ENCODE measurements around the gene LBHD2. TPM values are rescaled to one million over a fixed set of nuclear protein-coding genes. Genes with fewer than 3 reads are reported as not detected.
A peak's percentile ranks its signal among the peaks of the same experiment; 100 is the strongest.

The LBHD2 gene
- total and polyA plus RNA-seq, 7 donors = 0.17 TPM; not detected in 6

DNA sequence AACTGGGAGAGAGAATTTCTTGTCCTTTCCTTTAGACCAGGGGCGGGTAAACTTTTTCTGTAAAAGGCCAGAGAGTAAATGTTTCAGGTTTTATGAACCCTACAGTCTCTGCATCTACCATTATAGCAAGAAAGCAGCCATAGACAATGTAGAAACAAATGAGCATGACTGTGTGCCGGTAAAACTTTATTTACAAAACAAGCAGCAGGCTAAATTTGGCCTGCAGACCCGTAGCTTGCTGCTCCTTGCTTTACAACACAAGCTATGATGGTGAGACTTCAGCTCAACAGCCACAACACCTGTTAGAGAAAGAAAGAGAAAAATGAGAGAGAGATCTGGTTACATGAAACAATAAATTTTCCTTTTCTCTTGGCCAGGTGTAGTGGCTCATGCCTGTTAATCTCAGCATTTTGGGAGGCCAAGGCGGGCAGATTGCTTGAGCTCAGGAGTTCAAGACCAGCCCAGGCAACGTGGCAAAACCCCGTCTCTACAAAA, 22.5 kb upstream of the LBHD2 start:
- no peak overlapping the region for H3K4me3 ChIP-seq
- 75 to 84% methylated on average over 6 of the region's 6 CpGs for WGBS, 2 donors
- peaks cover 0 to 22% (median 16%) of the 10 kb centered on the region in 4 donors for H3K4me1 ChIP-seq
- no peaks in the 10 kb centered on the region for H3K36me3 ChIP-seq
- no peak for TF ChIP-seq POLR2A (IDR thresholded peaks at IDR 0.05)
- TF ChIP-seq, protein P1, sequence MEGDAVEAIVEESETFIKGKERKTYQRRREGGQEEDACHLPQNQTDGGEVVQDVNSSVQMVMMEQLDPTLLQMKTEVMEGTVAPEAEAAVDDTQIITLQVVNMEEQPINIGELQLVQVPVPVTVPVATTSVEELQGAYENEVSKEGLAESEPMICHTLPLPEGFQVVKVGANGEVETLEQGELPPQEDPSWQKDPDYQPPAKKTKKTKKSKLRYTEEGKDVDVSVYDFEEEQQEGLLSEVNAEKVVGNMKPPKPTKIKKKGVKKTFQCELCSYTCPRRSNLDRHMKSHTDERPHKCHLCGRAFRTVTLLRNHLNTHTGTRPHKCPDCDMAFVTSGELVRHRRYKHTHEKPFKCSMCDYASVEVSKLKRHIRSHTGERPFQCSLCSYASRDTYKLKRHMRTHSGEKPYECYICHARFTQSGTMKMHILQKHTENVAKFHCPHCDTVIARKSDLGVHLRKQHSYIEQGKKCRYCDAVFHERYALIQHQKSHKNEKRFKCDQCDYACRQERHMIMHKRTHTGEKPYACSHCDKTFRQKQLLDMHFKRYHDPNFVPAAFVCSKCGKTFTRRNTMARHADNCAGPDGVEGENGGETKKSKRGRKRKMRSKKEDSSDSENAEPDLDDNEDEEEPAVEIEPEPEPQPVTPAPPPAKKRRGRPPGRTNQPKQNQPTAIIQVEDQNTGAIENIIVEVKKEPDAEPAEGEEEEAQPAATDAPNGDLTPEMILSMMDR (IDR thresholded peaks at IDR 0.05) = no peak
- TF ChIP-seq POLR2AphosphoS5 (IDR thresholded peaks at IDR 0.05) = no peak
- no peak for TF ChIP-seq EP300 (IDR thresholded peaks at IDR 0.05)
- no peaks in the 10 kb centered on the region for H3K27me3 ChIP-seq
- intact Hi-C loops (cut with DNase I) = no loop called here
- no peaks in the 10 kb centered on the region for H3K9me3 ChIP-seq
- peak; percentile 33 for DNase-seq
- no peak overlapping the region for H3K27ac ChIP-seq

DNA sequence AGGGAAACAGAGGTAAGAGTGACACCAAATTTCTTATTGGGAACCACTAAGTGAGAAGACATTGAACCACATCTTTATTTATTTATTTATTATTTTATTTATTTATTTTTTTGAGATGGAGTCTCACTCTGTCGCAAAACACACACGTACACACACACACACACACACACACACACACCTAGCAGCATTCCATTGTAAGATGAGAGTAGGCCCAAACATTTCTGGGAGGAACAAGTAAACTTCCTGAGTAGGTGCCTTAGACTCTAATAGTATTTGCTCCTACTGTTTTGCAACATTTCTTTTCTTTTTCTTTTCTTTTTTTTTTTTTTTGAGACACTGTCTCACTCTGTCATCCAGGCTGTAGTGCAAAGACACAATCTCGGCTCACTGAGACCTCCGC, 19.6 kb upstream of the LBHD2 start:
- intact Hi-C loops (cut with DNase I) = no loop called here
- no peak overlapping the region for H3K4me3 ChIP-seq
- H3K4me1 ChIP-seq = peaks cover 0 to 7% (median 0%) of the 10 kb centered on the region in 4 donors
- 95 to 97% methylated on average over 4 of the region's 4 CpGs for WGBS, 2 donors
- H3K27ac ChIP-seq = no peak overlapping the region
- TF ChIP-seq EP300 (IDR thresholded peaks at IDR 0.05) (no peak), POLR2AphosphoS5 (IDR thresholded peaks at IDR 0.05) (no peak), POLR2A (IDR thresholded peaks at IDR 0.05) (no peak)
- TF ChIP-seq, protein P1 (IDR thresholded peaks at IDR 0.05) = no peak
- DNase-seq = no peak
- H3K9me3 ChIP-seq = no peaks in the 10 kb centered on the region
- no peaks in the 10 kb centered on the region for H3K36me3 ChIP-seq
- H3K27me3 ChIP-seq = no peaks in the 10 kb centered on the region

DNA sequence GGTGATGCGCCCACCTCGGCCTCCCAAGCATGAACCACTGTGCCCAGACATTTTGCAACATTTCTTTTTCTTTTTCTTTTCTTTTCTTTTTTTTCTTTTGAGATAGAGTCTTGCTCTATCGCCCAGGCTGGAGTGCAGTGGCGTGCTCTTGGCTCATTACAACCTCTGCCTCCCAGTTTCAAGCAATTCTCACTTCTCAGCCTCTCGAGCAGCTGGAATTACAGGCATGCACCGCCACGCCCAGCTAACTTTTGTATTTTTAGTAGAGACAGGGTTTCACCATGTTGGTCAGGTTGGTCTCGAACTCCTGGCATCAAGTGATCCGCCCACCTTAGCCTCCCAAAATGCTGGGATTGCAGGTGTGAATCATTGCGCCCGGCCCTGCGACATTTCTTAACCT, 19.0 kb upstream of the LBHD2 start:
- Histone ChIP-seq H3K27ac (no peak overlapping the region), H3K27me3 (no peaks in the 10 kb centered on the region), H3K4me3 (no peak overlapping the region), H3K9me3 (no peaks in the 10 kb centered on the region), H3K36me3 (no peaks in the 10 kb centered on the region), H3K4me1 (peaks cover 0 to 1% (median 0%) of the 10 kb centered on the region in 4 donors)
- no peak for TF ChIP-seq EP300 (IDR thresholded peaks at IDR 0.05)
- no peak for TF ChIP-seq POLR2AphosphoS5 (IDR thresholded peaks at IDR 0.05)
- WGBS, 2 donors = 88 to 91% methylated on average over 12 of the region's 12 CpGs
- intact Hi-C loops (cut with DNase I) = no loop called here
- DNase-seq = peak; percentile 20

DNA sequence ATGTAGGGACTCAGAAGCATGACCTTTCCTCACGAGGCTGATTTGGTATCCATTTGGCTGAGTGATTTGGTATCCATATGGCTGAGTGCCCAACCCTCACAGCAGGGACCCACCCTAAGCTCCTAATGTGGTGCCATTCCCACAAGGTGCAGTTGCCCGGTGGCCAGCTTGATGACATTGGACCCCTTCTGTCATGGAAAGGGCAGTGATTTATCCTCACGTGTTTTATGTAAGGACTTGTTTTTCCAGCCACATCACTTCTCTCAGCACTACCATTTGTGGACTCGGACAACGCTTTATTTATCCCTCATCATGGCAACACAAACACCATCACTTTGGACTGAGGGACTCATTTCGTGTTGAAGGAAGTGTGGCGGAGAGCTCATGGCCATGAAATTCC, 18.1 kb upstream of the LBHD2 start:
- no peaks in the 10 kb centered on the region for H3K9me3 ChIP-seq
- no peaks in the 10 kb centered on the region for H3K27me3 ChIP-seq
- no peak for TF ChIP-seq POLR2AphosphoS5 (IDR thresholded peaks at IDR 0.05)

DNA sequence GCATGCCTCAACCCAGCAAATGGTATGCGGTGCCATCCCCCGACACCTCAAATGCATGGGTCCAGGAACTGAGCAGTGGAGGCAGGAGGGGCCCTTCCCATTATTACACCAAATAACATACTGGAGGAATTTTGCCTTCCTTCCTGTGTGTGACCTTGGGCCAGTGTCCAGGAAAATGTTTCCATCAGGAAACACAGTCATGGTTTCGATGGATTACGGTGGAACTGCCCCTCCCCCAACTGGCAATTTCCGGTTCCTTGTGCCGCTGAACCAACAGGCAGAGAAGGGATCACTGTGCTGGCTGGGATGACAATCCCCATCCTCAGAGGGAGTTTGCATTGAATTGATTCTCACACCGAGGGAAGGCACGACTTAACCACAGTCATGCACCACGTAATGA, 17.6 kb upstream of the LBHD2 start:
- intact Hi-C loops (cut with DNase I) = no loop called here
- Histone ChIP-seq H3K4me3 (no peak overlapping the region), H3K4me1 (no peaks in the 10 kb centered on the region), H3K27ac (peak overlapping the region in 1 of 4 donors; percentile 74), H3K27me3 (no peaks in the 10 kb centered on the region), H3K9me3 (no peaks in the 10 kb centered on the region), H3K36me3 (no peaks in the 10 kb centered on the region)
- DNase-seq = peak; percentile 67
- WGBS, 2 donors = 71 to 78% methylated on average over 9 of the region's 9 CpGs
- TF ChIP-seq POLR2AphosphoS5 (IDR thresholded peaks at IDR 0.05) = peak in 2 of 4 donors; percentile 15 to 36
- TF ChIP-seq, protein P1 (IDR thresholded peaks at IDR 0.05) = no peak

More for the DNA sequence above, 18.1 kb upstream of the LBHD2 start:
- H3K36me3 ChIP-seq = no peaks in the 10 kb centered on the region
- peak; percentile 48 for DNase-seq
- H3K4me3 ChIP-seq = no peak overlapping the region
- intact Hi-C loops (cut with DNase I) = no loop called here
- WGBS, 2 donors = 84 to 89% methylated on average over 7 of the region's 7 CpGs
- H3K4me1 ChIP-seq = no peaks in the 10 kb centered on the region
- H3K27ac ChIP-seq = peak overlapping the region in 1 of 4 donors; percentile 3
